Adrenal gland (tissue), 12 donors: Measurements from ENCODE around the gene MAP3K15. TPM values are rescaled to one million over a fixed set of nuclear protein-coding genes. Genes with fewer than 3 reads are reported as not detected.

Source experiments
- DNase-seq, 7 donors: peaks; one replicate each; pipeline ENCODE4 v3.0.0-alpha.2; 2019 to 2020
- H3K27ac ChIP-seq, 5 donors: fragments of 200-600 bp; sonication (generic) in 4 of 5; 1 replicate in 3 of 5; 2 replicates in 2 of 5; pipeline versions ENCODE4 v1.5.1 to v1.8.0; 2016 to 2020; ENCODE audit warnings: mild to moderate bottlenecking in 1 of 5
- H3K27me3 ChIP-seq: fragments of 200-600 bp; 2 replicates; pipeline ENCODE4 v1.8.0; 2021
- H3K36me3 ChIP-seq, 2 donors: fragments of 200-600 bp; replicated peaks in 1 of 2; 1 replicate in 1 of 2; 2 replicates in 1 of 2; pipeline versions ENCODE4 v1.5.1 to v1.8.0; 2018 to 2022
- H3K4me1 ChIP-seq, 2 donors: fragments of 200-600 bp; replicated peaks in 1 of 2; 1 replicate in 1 of 2; 2 replicates in 1 of 2; pipeline versions ENCODE4 v1.5.1 to v1.8.0; 2018 to 2021
- H3K4me3 ChIP-seq, 4 donors: fragments of 200-600 bp; sonication (generic) in 3 of 4; one replicate each; pipeline ENCODE4 v1.5.1; 2016 to 2018
- H3K9me3 ChIP-seq, 3 donors: fragments of 200-600 bp; sonication (generic) in 1 of 3; replicated peaks in 1 of 3; 1 replicate in 2 of 3; 2 replicates in 1 of 3; pipeline versions ENCODE4 v1.5.1 to v1.8.0; 2016 to 2021
- CTCF ChIP-seq, 6 experiments: fragments of 450-650 bp in 4 of 6; fragments of 200-600 bp in 2 of 6; sonication (generic) in 1 of 6; IDR thresholded peaks; 1 replicate in 5 of 6; 2 replicates in 1 of 6; pipeline versions ENCODE4 v1.5.1 to v1.8.0; 2016 to 2021; ENCODE audit warnings: antibody characterized with exemption in 6 of 6, mild to moderate bottlenecking in 2 of 6, moderate library complexity in 1 of 6
- POLR2A ChIP-seq, 2 donors: fragments of 450-650 bp; IDR thresholded peaks; one replicate each; pipeline ENCODE4 v1.6.1; 2017; ENCODE audit warnings: antibody characterized with exemption in 2 of 2, mild to moderate bottlenecking in 2 of 2, moderate library complexity in 1 of 2
- WGBS, 4 donors: extraction: QIAGEN DNeasy Blood & Tissue Kit in 2 of 4; methylation state at CpG; one replicate each; pipeline versions ENCODE4 v1.1.5 to v1.1.7; 2013 to 2017; 5-methylcytosine and 5-hydroxymethylcytosine counted together
- intact Hi-C, 2 donors: fragments of 100-400 bp; cut with DNase I; formaldehyde crosslinking; loops; one replicate each; pipeline versions ENCODE4 v1.14.1 to v1.15.0; 2022 to 2023
- polyA plus RNA-seq, 3 donors: library from polyadenylated mRNA; stranded (reverse); fragments of 200-250 nt in 2 of 3; fragments of 350-450 nt in 1 of 3; fragmentation: Illumina TruSeq in 1 of 3; extraction: RNeasy Lipid Tissue Mini Kit (QIAGEN cat#74804) in 1 of 3; gene quantifications; one replicate each; pipeline ENCODE4 v1.2.3, GENCODE V29; 2013 to 2014
- total RNA-seq, 9 donors: library from RNA; depleted of rRNA in 4 of 9; stranded (reverse); fragments of >200 nt in 4 of 9; fragments of 120-200 nt in 1 of 9; fragmentation: NEBNext Ultra II Directional in 1 of 9; extraction: Animal tissue kit (Norgen Biotek cat#: 25700) in 1 of 9; gene quantifications; one replicate each; pipeline versions ENCODE4 v1.1.0 to v1.2.4, GENCODE V29; 2013 to 2023
- donor health status: healthy with polysubstance abuse.
- donor health status: Bipolar disorder and iron deficiency.
- donor health status: DM: yes; HTN: yes; CAD: no.
- donor health status: DM: no; HTN: no; CAD: no.
- donor health status: DM: no; HTN: no; CAD: no.
- donor health status: DM: yes; HTN: yes; CAD: no.

The MAP3K15 gene
- total and polyA plus RNA-seq, 12 donors, result 28.9 to 92.3 (median 67.9) TPM

- WGBS, 4 donors, result 53 to 68% (median 61%) methylated on average over 8 of the region's 8 CpGs; no CpG with 5 or more reads in 1 of the 4 donors
- Histone ChIP-seq H3K27ac (peak overlapping the region in 1 of 5 donors; percentile 19), H3K4me1 (peaks cover 4 to 11% of the 10 kb centered on the region in 2 donors), H3K36me3 (no peaks in the 10 kb centered on the region), H3K27me3 (peaks cover 2% of the 10 kb centered on the region), H3K9me3 (no peaks in the 10 kb centered on the region), H3K4me3 (no peak overlapping the region)
- intact Hi-C loops, result no loop called here
- DNase-seq, result peak in 3 of 7 donors; percentile 16 to 30 (median 26)
- TF ChIP-seq POLR2A (IDR thresholded peaks at IDR 0.05) (no peak), CTCF (IDR thresholded peaks at IDR 0.05) (no peak)
These were observed 139.8 kb downstream of the MAP3K15 start for GRCh38 chrX:19375546-19375945.

- peak in 2 of 7 donors; percentile 23 to 24 for DNase-seq
- intact Hi-C loops, result loop anchor here in 1 of 2 donors (5.0 kb wide), 1 partner anchor 159 kb away; no protein-coding TSS in a partner anchor
These were observed 141.9 kb downstream of the MAP3K15 start for GRCh38 chrX:19373351-19373891.

GRCh38 chrX:19372547-19373331 lies 142.6 kb downstream of the MAP3K15 start:
- Histone ChIP-seq H3K36me3 (no peaks in the 10 kb centered on the region), H3K4me3 (peak overlapping the region in 1 of 4 donors; percentile 28), H3K27ac (peak overlapping the region in 4 of 5 donors; percentile 49 to 86 (median 71)), H3K9me3 (no peaks in the 10 kb centered on the region), H3K27me3 (no peaks in the 10 kb centered on the region), H3K4me1 (peaks cover 4 to 11% of the 10 kb centered on the region in 2 donors)
- intact Hi-C loops, result loop anchor here in 1 of 2 donors (5.0 kb wide), 1 partner anchor 160 kb away; no protein-coding TSS in a partner anchor
- 0 to 41% (median 13%) methylated on average over 2 to 20 of the region's 20 CpGs for WGBS, 4 donors
- peak; percentile 56 to 87 (median 78) for DNase-seq
- TF ChIP-seq CTCF (IDR thresholded peaks at IDR 0.05) (peak in 1 of 6 experiments; percentile 26), POLR2A (IDR thresholded peaks at IDR 0.05) (peak in 1 of 2 donors; percentile 57)

More at GRCh38 chrX:19373351-19373891, 141.9 kb downstream of the MAP3K15 start:
- no peak for TF ChIP-seq POLR2A (IDR thresholded peaks at IDR 0.05)
- TF ChIP-seq CTCF (IDR thresholded peaks at IDR 0.05), result no peak
- H3K9me3 ChIP-seq, result no peaks in the 10 kb centered on the region
- peak overlapping the region in 4 of 5 donors; percentile 49 to 86 (median 71) for H3K27ac ChIP-seq
- H3K27me3 ChIP-seq, result no peaks in the 10 kb centered on the region
- H3K36me3 ChIP-seq, result no peaks in the 10 kb centered on the region
- WGBS, 4 donors, result 6 to 45% (median 29%) methylated on average over 4 to 23 of the region's 23 CpGs
- H3K4me3 ChIP-seq, result peak overlapping the region in 1 of 4 donors; percentile 15
- H3K4me1 ChIP-seq, result peaks cover 4 to 11% of the 10 kb centered on the region in 2 donors

GRCh38 chrX:19372170-19372546 lies 143.2 kb downstream of the MAP3K15 start:
- Histone ChIP-seq H3K27me3 (no peaks in the 10 kb centered on the region), H3K36me3 (no peaks in the 10 kb centered on the region), H3K4me1 (peaks cover 4 to 11% of the 10 kb centered on the region in 2 donors), H3K9me3 (no peaks in the 10 kb centered on the region), H3K27ac (peak overlapping the region in 4 of 5 donors; percentile 40 to 86 (median 63)), H3K4me3 (peak overlapping the region in 1 of 4 donors; percentile 28)
- intact Hi-C loops, result loop anchor here in 1 of 2 donors (5.0 kb wide), 1 partner anchor 160 kb away; no protein-coding TSS in a partner anchor
- TF ChIP-seq POLR2A (IDR thresholded peaks at IDR 0.05), result no peak
- peak; percentile 43 to 77 (median 72) for TF ChIP-seq CTCF (IDR thresholded peaks at IDR 0.05)
- DNase-seq, result peak; percentile 62 to 87 (median 78)
- WGBS, 4 donors, result 1 to 34% (median 7%) methylated on average over 8 to 9 of the region's 9 CpGs
